Measurements from ENCODE around the gene TPBGL.
"Not testable (repeated sequence)": the region's sequence is repeated elsewhere in the genome, so short reads cannot be mapped to it uniquely, and the experiment has no call there.

Gene TPBGL

GRCh38 chr11:75272821-75273301 lies 32.3 kb downstream of the TPBGL start:
- no peak for DNase-seq (ENCODE audit: low read depth)

- DNase-seq (ENCODE audit: low read depth): no peak
Observed at GRCh38 chr11:75273411-75274391, 33.1 kb downstream of the TPBGL start.

DNA sequence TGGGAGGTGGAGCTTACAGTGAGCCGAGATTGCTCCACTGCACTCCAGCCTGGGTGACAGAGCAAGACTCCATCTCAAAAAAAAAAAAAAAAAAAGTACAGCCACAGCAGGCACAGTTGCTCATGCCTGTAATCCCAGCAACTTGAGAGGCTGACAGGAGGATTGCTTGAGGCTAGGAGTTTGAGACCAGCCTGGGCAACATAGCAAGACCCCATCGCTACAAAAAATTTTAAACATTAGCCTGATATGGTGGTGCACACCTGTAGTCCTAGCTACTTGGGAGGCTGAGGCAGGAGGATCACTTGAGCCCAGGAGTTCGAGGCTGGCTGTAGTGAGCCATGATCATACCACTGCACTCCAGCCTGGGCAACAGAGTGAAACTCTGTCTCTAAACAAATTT lies 34.1 kb downstream of the TPBGL start:
- not testable (repeated sequence) for DNase-seq (ENCODE audit: low read depth)

DNA sequence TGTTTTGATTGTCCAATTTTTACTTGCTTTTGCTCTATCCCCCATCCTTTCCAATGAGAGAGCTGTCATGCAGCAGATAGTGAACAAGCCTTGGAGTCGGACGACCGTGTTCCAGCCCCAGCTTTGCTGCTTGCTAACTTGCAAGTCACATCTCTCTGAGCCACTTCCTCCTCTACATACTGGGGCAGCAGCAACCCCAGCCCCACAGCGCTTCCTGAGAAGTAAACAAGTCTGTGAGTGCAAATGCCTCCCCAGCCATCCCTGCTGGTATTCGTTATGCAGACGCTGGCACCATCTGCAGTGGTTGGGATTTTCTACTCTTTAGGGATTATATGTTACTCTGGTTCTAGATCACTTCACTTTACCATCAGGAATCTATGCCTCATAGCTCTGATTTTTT lies 35.0 kb downstream of the TPBGL start:
- no peak for DNase-seq (ENCODE audit: low read depth)

DNA sequence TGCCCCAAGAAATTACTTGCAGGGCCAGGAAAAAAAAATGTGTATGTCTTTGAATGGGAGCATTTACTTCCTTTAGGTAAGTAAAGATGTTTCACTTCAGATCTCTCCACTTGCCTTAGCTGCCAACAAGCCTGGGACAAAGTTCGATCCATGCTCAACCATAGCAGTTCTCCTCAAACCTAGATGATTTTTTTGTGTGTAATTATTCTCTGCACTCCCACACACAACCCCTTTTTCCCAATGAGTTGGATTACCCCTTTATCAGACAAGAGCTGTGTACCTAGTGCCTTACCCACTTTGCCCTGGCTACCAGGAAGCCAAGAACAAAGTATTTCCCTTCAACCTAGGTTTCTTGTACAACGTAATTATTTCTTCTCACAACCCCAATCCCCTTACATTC lies 35.6 kb downstream of the TPBGL start:
- DNase-seq (ENCODE audit: low read depth): no peak

GRCh38 chr11:75276686-75277085 lies 36.1 kb downstream of the TPBGL start:
- DNase-seq (ENCODE audit: low read depth): no peak

DNA sequence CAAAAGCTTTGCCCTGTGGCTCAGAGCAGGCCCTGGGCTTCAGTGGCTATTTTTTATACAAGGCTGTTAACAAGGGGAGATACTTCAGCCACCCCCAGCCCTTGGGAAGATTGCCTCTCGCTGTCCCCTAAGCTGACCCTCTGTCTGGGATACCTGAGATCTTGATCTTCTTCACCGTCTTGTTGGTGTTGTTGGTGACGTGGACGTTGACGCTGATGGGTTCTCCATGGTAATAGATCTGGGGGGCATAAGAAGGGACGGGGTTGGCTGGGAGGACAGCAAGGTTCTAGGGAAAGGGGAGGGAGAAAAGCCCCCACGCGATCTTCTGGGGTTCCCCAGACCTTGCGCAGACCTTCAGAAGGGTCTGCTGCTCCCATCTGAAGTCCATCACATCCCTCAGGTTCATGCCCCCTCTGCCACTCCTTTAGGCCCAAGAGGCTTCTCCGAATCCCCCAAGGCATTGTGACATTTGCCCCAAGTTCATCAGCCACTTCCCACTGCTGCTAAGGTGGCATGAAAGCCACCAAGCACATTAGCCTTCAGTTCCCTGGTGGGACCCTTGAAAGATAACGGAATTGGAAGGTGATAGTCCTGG lies 36.7 kb downstream of the TPBGL start:
- no peak for DNase-seq (ENCODE audit: low read depth)

- no peak for DNase-seq (ENCODE audit: low read depth)
Observed at GRCh38 chr11:75277991-75278790, 37.6 kb downstream of the TPBGL start.

- no peak for DNase-seq (ENCODE audit: low read depth)
Observed at GRCh38 chr11:75279273-75279672, 38.7 kb downstream of the TPBGL start.

- peak; percentile 46 for DNase-seq (ENCODE audit: low read depth)
Observed at GRCh38 chr11:75280227-75280701, 39.7 kb downstream of the TPBGL start.

DNA sequence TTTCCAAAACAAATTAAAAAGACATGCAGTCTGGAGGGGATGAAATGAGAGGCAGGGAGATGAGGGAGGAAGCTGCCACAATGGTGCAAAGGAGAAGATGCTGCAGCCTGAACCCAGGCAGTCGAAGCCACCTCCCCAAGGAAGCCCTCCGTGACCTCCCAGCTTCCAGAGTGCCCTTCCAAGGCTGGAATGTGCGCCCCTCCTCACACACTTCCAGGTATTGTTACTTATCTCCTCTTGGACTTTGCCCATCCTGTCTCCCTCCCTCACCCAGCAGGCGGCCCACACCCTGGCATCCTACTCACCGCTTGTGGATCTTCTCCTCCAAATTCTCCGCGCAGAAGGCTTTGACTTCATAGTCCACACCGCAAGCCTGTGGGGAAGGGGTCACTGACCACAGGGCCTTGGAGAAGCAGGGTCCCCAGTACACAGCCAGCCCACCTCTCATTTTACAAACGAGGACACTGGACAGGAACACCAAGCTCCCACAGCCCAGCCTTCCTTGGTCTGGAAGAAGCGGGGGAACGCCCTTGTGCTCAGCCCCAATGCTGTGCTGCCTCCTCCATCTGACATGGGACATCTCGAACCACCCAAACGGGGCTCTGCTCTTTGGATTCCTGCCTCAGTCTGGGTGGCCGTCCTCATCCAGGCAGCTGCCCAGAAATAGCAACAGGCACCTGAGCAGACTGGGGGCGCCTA lies 40.3 kb downstream of the TPBGL start:
- DNase-seq (ENCODE audit: low read depth): no peak

GRCh38 chr11:75281469-75282095 lies 41.0 kb downstream of the TPBGL start:
- no peak for DNase-seq (ENCODE audit: low read depth)

GRCh38 chr11:75283391-75283931 lies 42.9 kb downstream of the TPBGL start:
- no peak for DNase-seq (ENCODE audit: low read depth)

DNA sequence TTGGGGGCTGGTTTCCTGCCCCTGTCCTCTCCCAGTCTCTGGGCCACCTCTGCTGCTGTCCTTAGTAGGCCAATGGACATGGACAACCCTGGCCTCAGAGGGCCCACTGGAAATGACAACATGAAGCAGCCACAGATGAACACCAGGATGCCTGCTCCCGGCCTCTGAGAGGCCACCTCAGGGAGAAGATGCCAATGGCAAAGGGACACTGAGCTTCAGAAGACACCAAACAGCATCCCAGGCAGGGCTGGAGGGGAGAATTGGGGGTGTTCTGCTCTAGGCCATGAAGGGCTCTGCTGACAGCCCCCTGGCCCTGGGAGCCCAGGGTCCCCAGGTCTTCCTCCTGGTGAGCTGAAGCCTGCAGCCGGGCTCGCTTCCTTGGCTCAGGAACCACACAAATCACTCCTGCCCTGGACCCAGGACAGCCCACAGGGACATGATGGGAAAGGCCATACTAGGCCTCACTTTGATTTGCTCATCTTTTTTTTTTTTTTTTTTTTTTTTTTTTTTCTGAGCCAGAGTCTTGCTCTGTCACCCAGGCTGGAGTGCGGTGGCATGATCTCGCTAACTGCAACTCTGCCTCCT lies 45.3 kb downstream of the TPBGL start:
- no peak for DNase-seq (ENCODE audit: low read depth)

GRCh38 chr11:75286826-75287465 lies 46.4 kb downstream of the TPBGL start:
- DNase-seq (ENCODE audit: low read depth): no peak

DNA sequence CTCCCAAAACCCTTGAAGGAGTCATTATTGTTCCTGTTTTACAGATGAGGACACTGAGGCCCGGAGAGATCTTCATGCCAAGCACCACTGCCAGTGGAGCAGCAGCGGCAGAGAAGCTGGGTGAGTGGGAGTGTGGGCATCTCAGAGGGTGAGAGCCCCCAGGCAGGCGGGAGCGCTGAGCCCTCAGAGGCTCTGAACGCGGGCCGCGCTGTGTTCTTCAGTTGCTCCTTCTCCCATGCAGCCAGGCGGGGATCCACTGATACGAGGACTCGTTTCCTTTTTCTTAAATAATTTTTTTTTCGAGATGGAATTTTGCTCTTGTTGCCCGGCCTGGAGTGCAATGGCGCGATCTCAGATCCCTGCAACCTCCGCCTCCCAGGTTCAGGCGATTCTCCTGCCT lies 47.0 kb downstream of the TPBGL start:
- no peak for DNase-seq (ENCODE audit: low read depth)

- DNase-seq (ENCODE audit: low read depth): no peak
Observed at GRCh38 chr11:75289511-75289760, 48.9 kb downstream of the TPBGL start.

- DNase-seq (ENCODE audit: low read depth): no peak
Observed at GRCh38 chr11:75289919-75290318, 49.3 kb downstream of the TPBGL start.

- DNase-seq (ENCODE audit: low read depth): no peak
Observed at GRCh38 chr11:75291741-75292140, 51.2 kb downstream of the TPBGL start.

DNA sequence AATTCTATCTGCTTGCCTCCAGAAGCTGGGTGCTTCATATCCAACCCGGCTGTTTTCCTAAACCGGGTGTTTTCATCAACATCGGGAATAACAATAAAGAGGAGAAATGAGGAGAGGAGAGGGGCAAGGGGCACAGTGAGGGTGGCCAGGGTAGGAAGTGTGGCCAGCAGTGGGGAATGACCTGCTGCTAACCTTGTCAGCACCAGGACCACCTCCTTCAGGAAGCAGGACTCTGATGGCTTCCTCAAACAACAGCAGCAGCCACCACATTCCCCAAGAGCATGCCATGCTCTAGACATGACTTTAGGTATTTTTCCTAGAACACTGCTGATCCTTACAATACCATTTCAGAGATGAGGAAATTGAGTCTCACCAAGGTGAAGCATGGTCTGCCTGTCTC lies 52.4 kb downstream of the TPBGL start:
- no peak for DNase-seq (ENCODE audit: low read depth)
